GM12878 (cell line): ENCODE results near the gene STYXL2. TPM values are rescaled to one million over a fixed set of nuclear protein-coding genes. Genes with fewer than 3 reads are reported as not detected.

Source experiments
- CBX3 ChIP-seq: fragments of 200-600 bp; sonication (generic); IDR thresholded peaks from 2 replicates; pipeline ENCODE4 v1.6.1; 2016; ENCODE audit warnings: low read depth, borderline replicate concordance
- CBX5 ChIP-seq: sonication (generic); IDR thresholded peaks from 2 replicates; pipeline ENCODE4 v1.6.1; 2016; ENCODE audit warnings: low read depth, moderate library complexity, mild to moderate bottlenecking, inconsistent platforms
- E2F8 ChIP-seq: fragments of 450-650 bp; IDR thresholded peaks from 2 replicates; pipeline ENCODE4 v1.6.1; 2018; ENCODE audit warnings: mild to moderate bottlenecking, low read depth, moderate library complexity; ENCODE audit not compliant: partially characterized antibody
- ETV6 ChIP-seq, 2 experiments: fragments of 450-650 bp in 1 of 2; IDR thresholded peaks in 1 of 2; conservative IDR thresholded peaks in 1 of 2; 2 replicates each; pipeline ENCODE4 v1.6.1; 2014; ENCODE audit warnings: antibody characterized with exemption in 1 of 2, borderline replicate concordance in 1 of 2, low read depth in 1 of 2, mild to moderate bottlenecking in 1 of 2, moderate library complexity in 1 of 2
- FOXM1 ChIP-seq: IDR thresholded peaks from 2 replicates; pipeline ENCODE4 v1.6.1; 2012; ENCODE audit warnings: low read depth, mild to moderate bottlenecking, inconsistent platforms, low read length, moderate library complexity
- JUNB ChIP-seq: IDR thresholded peaks from 2 replicates; pipeline ENCODE4 v1.6.1; 2016; ENCODE audit warnings: antibody characterized with exemption, mild to moderate bottlenecking
- JUND ChIP-seq: IDR thresholded peaks from 2 replicates; pipeline ENCODE4 v1.6.1; 2012; ENCODE audit warnings: low read depth, mild to moderate bottlenecking, low read length, improper control_type of control experiment, moderate library complexity
- KDM1A ChIP-seq: fragments of 200-600 bp; sonication (generic); IDR thresholded peaks from 2 replicates; pipeline ENCODE4 v1.6.1; 2016; ENCODE audit warnings: borderline replicate concordance
- MEF2A ChIP-seq: IDR thresholded peaks from 2 replicates; pipeline ENCODE4 v1.6.1; 2011; ENCODE audit warnings: low read depth, mild to moderate bottlenecking, low read length, moderate library complexity; ENCODE audit not compliant: insufficient read depth
- NR2C2 ChIP-seq: IDR thresholded peaks from 2 replicates; pipeline ENCODE4 v1.6.1; 2011; ENCODE audit warnings: borderline replicate concordance, low read depth; ENCODE audit not compliant: control insufficient read depth, insufficient read length
- REST ChIP-seq: IDR thresholded peaks from 2 replicates; pipeline ENCODE4 v1.6.1; 2012; ENCODE audit warnings: mild to moderate bottlenecking, low read depth, low read length
- SIX5 ChIP-seq: IDR thresholded peaks from 2 replicates; pipeline ENCODE4 v1.6.1; 2011; ENCODE audit warnings: mild to moderate bottlenecking, low read depth, low read length, moderate library complexity; ENCODE audit not compliant: severe bottlenecking
- STAT1 ChIP-seq: fragments of 450-650 bp; conservative IDR thresholded peaks from 2 replicates; pipeline ENCODE4 v1.6.1; 2014; ENCODE audit warnings: antibody characterized with exemption, mild to moderate bottlenecking
- TBL1XR1 ChIP-seq: IDR thresholded peaks from 2 replicates; pipeline ENCODE4 v1.6.1; 2012; ENCODE audit warnings: low read depth, low read length, improper control_type of control experiment
- ZBTB33 ChIP-seq: fragments of 450-650 bp; IDR thresholded peaks from 2 replicates; pipeline ENCODE4 v1.6.1; 2017; ENCODE audit warnings: mild to moderate bottlenecking
- ZZZ3 ChIP-seq: IDR thresholded peaks from 2 replicates; pipeline ENCODE4 v1.6.1; 2011; ENCODE audit warnings: low read depth; ENCODE audit not compliant: control insufficient read depth, insufficient read length
- polyA plus RNA-seq, 11 experiments: library from polyadenylated mRNA; depleted of rRNA in 4 of 11; unstranded in 6 of 11; stranded (reverse) in 5 of 11; fragments of >200 nt; fragmentation: Nextera tagmentation in 4 of 11; fragmentation: Illumina TruSeq in 1 of 11; extraction: Ambion mirVana in 4 of 11; extraction: Trizol in 1 of 11; gene quantifications; 1 replicate in 1 of 11; 2 replicates in 10 of 11; pipeline versions ENCODE4 v1.2.1 to v1.2.3, GENCODE V29; 2011 to 2016; ENCODE audit warnings: inconsistent platforms in 2 of 11, missing spikeins in 2 of 11, low read depth in 1 of 11
- total RNA-seq, 4 experiments: library from RNA; depleted of rRNA in 3 of 4; stranded (reverse); fragments of >200 nt in 3 of 4; fragmentation: Illumina TruSeq in 1 of 4; extraction: Trizol in 1 of 4; gene quantifications; 2 replicates each; pipeline versions ENCODE4 v1.2.1 to v1.2.3, GENCODE V29; 2013 to 2021
- TF ChIP-seq, protein P1 (sequence below): IDR thresholded peaks from 2 replicates; pipeline ENCODE4 v1.6.1; 2012; ENCODE audit warnings: improper control_type of control experiment, low read depth, low read length; ENCODE audit not compliant: insufficient replicate concordance

Gene STYXL2
- total and polyA plus RNA-seq, 10 of the 15 experiments (the other 5 are each of a cell fraction or from before 2014, with no cell fraction given) = under 0.01 to 0.08 (median 0.03) TPM; not detected in 7

GRCh38 chr1:167110586-167110985 is 16.7 kb downstream of the STYXL2 start (continued):
- no peak for TF ChIP-seq E2F8
- TF ChIP-seq KDM1A = no peak
- no peak for TF ChIP-seq CBX3
- TF ChIP-seq, protein P1, sequence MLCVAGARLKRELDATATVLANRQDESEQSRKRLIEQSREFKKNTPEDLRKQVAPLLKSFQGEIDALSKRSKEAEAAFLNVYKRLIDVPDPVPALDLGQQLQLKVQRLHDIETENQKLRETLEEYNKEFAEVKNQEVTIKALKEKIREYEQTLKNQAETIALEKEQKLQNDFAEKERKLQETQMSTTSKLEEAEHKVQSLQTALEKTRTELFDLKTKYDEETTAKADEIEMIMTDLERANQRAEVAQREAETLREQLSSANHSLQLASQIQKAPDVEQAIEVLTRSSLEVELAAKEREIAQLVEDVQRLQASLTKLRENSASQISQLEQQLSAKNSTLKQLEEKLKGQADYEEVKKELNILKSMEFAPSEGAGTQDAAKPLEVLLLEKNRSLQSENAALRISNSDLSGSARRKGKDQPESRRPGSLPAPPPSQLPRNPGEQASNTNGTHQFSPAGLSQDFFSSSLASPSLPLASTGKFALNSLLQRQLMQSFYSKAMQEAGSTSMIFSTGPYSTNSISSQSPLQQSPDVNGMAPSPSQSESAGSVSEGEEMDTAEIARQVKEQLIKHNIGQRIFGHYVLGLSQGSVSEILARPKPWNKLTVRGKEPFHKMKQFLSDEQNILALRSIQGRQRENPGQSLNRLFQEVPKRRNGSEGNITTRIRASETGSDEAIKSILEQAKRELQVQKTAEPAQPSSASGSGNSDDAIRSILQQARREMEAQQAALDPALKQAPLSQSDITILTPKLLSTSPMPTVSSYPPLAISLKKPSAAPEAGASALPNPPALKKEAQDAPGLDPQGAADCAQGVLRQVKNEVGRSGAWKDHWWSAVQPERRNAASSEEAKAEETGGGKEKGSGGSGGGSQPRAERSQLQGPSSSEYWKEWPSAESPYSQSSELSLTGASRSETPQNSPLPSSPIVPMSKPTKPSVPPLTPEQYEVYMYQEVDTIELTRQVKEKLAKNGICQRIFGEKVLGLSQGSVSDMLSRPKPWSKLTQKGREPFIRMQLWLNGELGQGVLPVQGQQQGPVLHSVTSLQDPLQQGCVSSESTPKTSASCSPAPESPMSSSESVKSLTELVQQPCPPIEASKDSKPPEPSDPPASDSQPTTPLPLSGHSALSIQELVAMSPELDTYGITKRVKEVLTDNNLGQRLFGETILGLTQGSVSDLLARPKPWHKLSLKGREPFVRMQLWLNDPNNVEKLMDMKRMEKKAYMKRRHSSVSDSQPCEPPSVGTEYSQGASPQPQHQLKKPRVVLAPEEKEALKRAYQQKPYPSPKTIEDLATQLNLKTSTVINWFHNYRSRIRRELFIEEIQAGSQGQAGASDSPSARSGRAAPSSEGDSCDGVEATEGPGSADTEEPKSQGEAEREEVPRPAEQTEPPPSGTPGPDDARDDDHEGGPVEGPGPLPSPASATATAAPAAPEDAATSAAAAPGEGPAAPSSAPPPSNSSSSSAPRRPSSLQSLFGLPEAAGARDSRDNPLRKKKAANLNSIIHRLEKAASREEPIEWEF = no peak
- TF ChIP-seq TBL1XR1 = no peak
- TF ChIP-seq JUNB = no peak
- no peak for TF ChIP-seq SIX5
- no peak for TF ChIP-seq JUND
- TF ChIP-seq ETV6 (conservative IDR thresholded peaks at IDR 0.05 in 1 of 2, IDR thresholded peaks at IDR 0.05 in 1 of 2; ENCODE audit: borderline replicate concordance in 1 of 2, low read depth in 1 of 2) = peak in 1 of 2 experiments; percentile 55; a peak in 1 of 4 replicates
- TF ChIP-seq ZBTB33 = no peak
- no peak for TF ChIP-seq NR2C2
- no peak for TF ChIP-seq MEF2A
- TF ChIP-seq REST = no peak
- no peak for TF ChIP-seq CBX5
- TF ChIP-seq FOXM1 = peak; percentile 61; the same call in 1 of the 2 replicates
- no peak for TF ChIP-seq STAT1
- TF ChIP-seq ZZZ3 = no peak
